HUES48 (cell line): ENCODE data around the gene DNLZ.
"Not testable (repeated sequence)": the region's sequence is repeated elsewhere in the genome, so short reads cannot be mapped to it uniquely, and the experiment has no call there.

Experiments used
- H3K27ac ChIP-seq: one replicate; pipeline ENCODE4 v1.7.0; 2013; ENCODE audit warnings: low read depth, low read length, inconsistent platforms
- H3K27me3 ChIP-seq: 2 replicates; pipeline ENCODE4 v1.6.1; 2013; ENCODE audit warnings: mild to moderate bottlenecking, low read length; ENCODE audit not compliant: control insufficient read depth, insufficient read depth
- H3K36me3 ChIP-seq: 2 replicates; pipeline ENCODE4 v1.6.1; 2013; ENCODE audit warnings: low read length; ENCODE audit not compliant: control insufficient read depth, insufficient read depth
- H3K4me1 ChIP-seq: 2 replicates; pipeline ENCODE4 v1.6.1; 2013; ENCODE audit warnings: mild to moderate bottlenecking, low read length; ENCODE audit not compliant: control insufficient read depth, insufficient read depth
- H3K4me3 ChIP-seq: 2 replicates; pipeline ENCODE4 v1.5.1; 2013; ENCODE audit warnings: mild to moderate bottlenecking, low read depth, low read length
- H3K9ac ChIP-seq: 2 replicates; pipeline ENCODE4 v1.6.1; 2013; ENCODE audit warnings: mild to moderate bottlenecking, low read depth, low read length, moderate library complexity
- H3K9me3 ChIP-seq: 2 replicates; pipeline ENCODE4 v1.6.1; 2013; ENCODE audit warnings: low read length; ENCODE audit not compliant: control insufficient read depth, insufficient read depth

The DNLZ gene

GRCh38 chr9:136319955-136320354 lies 43.6 kb downstream of the DNLZ start:
- not testable (repeated sequence) for H3K4me3 ChIP-seq, H3K9ac ChIP-seq, H3K4me1 ChIP-seq, H3K27ac ChIP-seq, H3K36me3 ChIP-seq, H3K9me3 ChIP-seq, H3K27me3 ChIP-seq

- H3K9me3 ChIP-seq = peaks cover 12% of the 10 kb centered on the region
- H3K27me3 ChIP-seq, H3K27ac ChIP-seq, H3K9ac ChIP-seq, H3K36me3 ChIP-seq, H3K4me1 ChIP-seq, H3K4me3 ChIP-seq: not testable (repeated sequence)
Measured at GRCh38 chr9:136319244-136319643, 44.3 kb downstream of the DNLZ start.

- Histone ChIP-seq H3K4me1 (no peaks in the 10 kb centered on the region), H3K4me3 (no peak overlapping the region), H3K9me3 (peaks cover 12% of the 10 kb centered on the region), H3K36me3 (no peaks in the 10 kb centered on the region), H3K27me3 (no peaks in the 10 kb centered on the region), H3K9ac (no peak overlapping the region), H3K27ac (no peak overlapping the region)
Measured at GRCh38 chr9:136318776-136319241, 44.7 kb downstream of the DNLZ start.

GRCh38 chr9:136318111-136318775 lies 45.3 kb downstream of the DNLZ start:
- H3K4me1 ChIP-seq = no peaks in the 10 kb centered on the region
- no peaks in the 10 kb centered on the region for H3K27me3 ChIP-seq
- no peaks in the 10 kb centered on the region for H3K36me3 ChIP-seq
- H3K9ac ChIP-seq = no peak overlapping the region
- no peak overlapping the region for H3K4me3 ChIP-seq
- H3K9me3 ChIP-seq = peaks cover 12% of the 10 kb centered on the region
- no peak overlapping the region for H3K27ac ChIP-seq

- Histone ChIP-seq H3K36me3 (no peaks in the 10 kb centered on the region), H3K4me3 (no peak overlapping the region), H3K9me3 (peaks cover 12% of the 10 kb centered on the region), H3K27me3 (no peaks in the 10 kb centered on the region), H3K27ac (no peak overlapping the region), H3K9ac (no peak overlapping the region), H3K4me1 (no peaks in the 10 kb centered on the region)
Measured at GRCh38 chr9:136317695-136318094, 45.8 kb downstream of the DNLZ start.

GRCh38 chr9:136316896-136317676 lies 46.5 kb downstream of the DNLZ start:
- Histone ChIP-seq H3K27ac (no peak overlapping the region), H3K36me3 (no peaks in the 10 kb centered on the region), H3K4me3 (no peak overlapping the region), H3K4me1 (no peaks in the 10 kb centered on the region), H3K9me3 (peaks cover 12% of the 10 kb centered on the region), H3K9ac (no peak overlapping the region), H3K27me3 (no peaks in the 10 kb centered on the region)

GRCh38 chr9:136316271-136316751 lies 47.2 kb downstream of the DNLZ start:
- no peak overlapping the region for H3K9ac ChIP-seq
- no peaks in the 10 kb centered on the region for H3K36me3 ChIP-seq
- H3K9me3 ChIP-seq = peaks cover 12% of the 10 kb centered on the region
- H3K27me3 ChIP-seq = no peaks in the 10 kb centered on the region
- no peaks in the 10 kb centered on the region for H3K4me1 ChIP-seq
- H3K4me3 ChIP-seq = no peak overlapping the region
- H3K27ac ChIP-seq = no peak overlapping the region

GRCh38 chr9:136314944-136315343 lies 48.6 kb downstream of the DNLZ start:
- peaks cover 12% of the 10 kb centered on the region for H3K9me3 ChIP-seq

GRCh38 chr9:136314056-136314416 lies 49.5 kb downstream of the DNLZ start:
- Histone ChIP-seq H3K27me3 (no peaks in the 10 kb centered on the region), H3K4me3 (no peak overlapping the region), H3K27ac (no peak overlapping the region), H3K9ac (no peak overlapping the region), H3K4me1 (no peaks in the 10 kb centered on the region), H3K9me3 (peaks cover 12% of the 10 kb centered on the region), H3K36me3 (no peaks in the 10 kb centered on the region)

More at GRCh38 chr9:136314944-136315343, 48.6 kb downstream of the DNLZ start:
- H3K9ac ChIP-seq = no peak overlapping the region
- no peaks in the 10 kb centered on the region for H3K36me3 ChIP-seq
- H3K4me1 ChIP-seq = no peaks in the 10 kb centered on the region
- no peak overlapping the region for H3K4me3 ChIP-seq
- H3K27ac ChIP-seq = no peak overlapping the region
- H3K27me3 ChIP-seq = no peaks in the 10 kb centered on the region

- no peaks in the 10 kb centered on the region for H3K36me3 ChIP-seq
- H3K9ac ChIP-seq = no peak overlapping the region
- H3K27me3 ChIP-seq = no peaks in the 10 kb centered on the region
- H3K4me3 ChIP-seq = no peak overlapping the region
- H3K27ac ChIP-seq = no peak overlapping the region
- peaks cover 12% of the 10 kb centered on the region for H3K9me3 ChIP-seq
- no peaks in the 10 kb centered on the region for H3K4me1 ChIP-seq
Measured at GRCh38 chr9:136313111-136314055, 50.2 kb downstream of the DNLZ start.
